HG03095 (cell line): Measurements from ENCODE around the gene RPL22.

Source experiments
- ATAC-seq: cut with Tn5 transposase; IDR thresholded peaks from one replicate; pipeline ENCODE4 v1.9.1; 2021; ENCODE audit warnings: moderate library complexity; ENCODE audit not compliant: unreplicated experiment

The RPL22 gene

GRCh38 chr1:6199298-6200187 lies at the start of gene RPL22:
Gene RPL22 (minus strand): TSS chr1:6199595. CDS start chr1:6199573, 22 bp downstream.
- peak; percentile 88 for ATAC-seq

- ATAC-seq = no peak
Observed at GRCh38 chr1:6248161-6248776, 48.9 kb upstream of the RPL22 start.

GRCh38 chr1:6247651-6248050 lies 48.3 kb upstream of the RPL22 start:
- no peak for ATAC-seq

- ATAC-seq = no peak
Observed at GRCh38 chr1:6246497-6247467, 47.4 kb upstream of the RPL22 start.

GRCh38 chr1:6245869-6246496 lies 46.6 kb upstream of the RPL22 start:
- no peak for ATAC-seq

GRCh38 chr1:6245086-6245868 lies 45.9 kb upstream of the RPL22 start:
- no peak for ATAC-seq

GRCh38 chr1:6244401-6245049 lies 45.1 kb upstream of the RPL22 start:
- no peak for ATAC-seq

- ATAC-seq = no peak
Observed at GRCh38 chr1:6243993-6244392, 44.6 kb upstream of the RPL22 start, which contains the start of gene HES3. Gene HES3 (plus strand): TSS chr1:6244179. CDS start chr1:6244366, 187 bp downstream.

GRCh38 chr1:6243053-6243834 lies 43.8 kb upstream of the RPL22 start:
- ATAC-seq = no peak

GRCh38 chr1:6241887-6242740 lies 42.7 kb upstream of the RPL22 start:
- ATAC-seq = no peak

- no peak for ATAC-seq
Observed at GRCh38 chr1:6241107-6241886, 41.9 kb upstream of the RPL22 start.

GRCh38 chr1:6239950-6240768 lies 40.8 kb upstream of the RPL22 start:
- ATAC-seq = no peak

- no peak for ATAC-seq
Observed at GRCh38 chr1:6239213-6239752, 39.9 kb upstream of the RPL22 start.

- ATAC-seq = no peak
Observed at GRCh38 chr1:6237093-6237492, 37.7 kb upstream of the RPL22 start.

GRCh38 chr1:6235296-6235677 lies 35.9 kb upstream of the RPL22 start:
- ATAC-seq = peak; percentile 24
